ENCODE results near the gene CARS1.

Gene CARS1

DNA sequence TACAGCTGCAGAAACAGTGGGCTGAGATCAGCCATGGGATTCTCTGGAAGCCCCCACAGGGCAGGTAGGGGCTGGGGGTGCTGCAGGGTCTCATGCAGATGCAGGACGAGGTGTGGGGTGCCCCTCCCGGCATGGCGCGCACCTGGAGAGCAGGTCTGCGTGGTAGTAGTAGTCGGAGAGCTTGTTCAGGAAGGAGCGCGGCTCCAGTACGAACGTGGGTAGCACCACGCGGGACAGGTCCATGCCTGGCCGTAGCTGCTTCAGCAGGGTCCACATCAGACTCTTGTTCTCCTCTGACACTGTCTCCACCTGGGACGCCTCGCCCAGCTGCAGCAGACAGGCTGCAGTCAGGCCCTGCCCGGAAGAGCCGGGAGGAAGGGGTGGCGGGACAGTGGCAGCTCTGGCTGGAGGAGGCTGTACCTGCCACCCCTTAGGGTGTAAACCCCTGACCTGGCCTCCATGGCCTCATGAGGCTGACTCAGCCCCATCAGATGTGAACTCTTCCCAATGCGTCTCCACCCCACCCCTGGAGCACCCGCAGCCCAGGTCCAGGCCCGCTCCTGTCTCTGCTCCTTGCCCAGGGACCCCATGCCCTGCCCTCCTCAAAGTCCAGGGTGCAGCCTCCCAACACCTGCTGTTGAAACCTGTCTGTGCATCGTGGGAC lies 47.0 kb upstream of the CARS1 start:
- H4K91ac ChIP-seq (ENCODE audit: low read length) = no peak overlapping the region
- H3K14ac ChIP-seq (ENCODE audit: low read length in 2 of 2) = no peak overlapping the region

DNA sequence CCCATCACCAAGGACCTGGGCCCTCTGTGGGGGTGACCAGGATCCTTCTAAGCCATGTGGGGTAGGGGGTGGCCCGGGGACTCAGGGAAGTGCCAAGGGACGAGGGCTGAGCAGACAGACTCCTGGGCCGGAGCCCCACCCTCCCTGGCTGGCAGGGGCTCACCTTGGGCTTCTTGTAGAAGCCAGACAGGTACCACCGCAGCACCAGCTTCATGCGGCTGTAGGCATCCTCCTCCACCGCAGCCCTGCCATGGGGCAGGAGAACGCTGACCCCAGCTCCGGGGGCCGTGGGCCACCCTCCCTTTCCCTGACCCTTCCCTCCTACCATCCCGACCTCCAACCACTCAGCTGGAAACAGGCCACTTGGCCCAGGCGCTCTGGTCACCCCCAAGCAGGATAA lies 45.9 kb upstream of the CARS1 start:
- Histone ChIP-seq H2AFZ (ENCODE audit: low read depth, low read length) (no peak overlapping the region), H3K27ac (ENCODE audit: low read length, poor library complexity, severe bottlenecking) (no peak overlapping the region), H3K23ac (ENCODE audit: low read length in 2 of 2) (no peak overlapping the region), H3K18ac (ENCODE audit: low read depth in 1 of 2, low read length in 2 of 2) (no peak overlapping the region), H3K4ac (ENCODE audit: low read depth in 1 of 2, low read length in 2 of 2) (no peak overlapping the region), H3K4me3 (ENCODE audit: insufficient read depth in 1 of 2, low read depth in 1 of 2, low read length in 2 of 2) (no peak overlapping the region), H2AK5ac (ENCODE audit: low read length, severe bottlenecking) (no peak overlapping the region), H2BK15ac (ENCODE audit: low read depth, poor library complexity, severe bottlenecking) (no peak overlapping the region), H4K8ac (ENCODE audit: low read length) (no peak overlapping the region), H4K91ac (ENCODE audit: low read length) (no peak overlapping the region), H3K36me3 (ENCODE audit: control insufficient read depth in 1 of 2, insufficient read depth in 2 of 2, low read depth in 1 of 2, low read length in 2 of 2) (peaks cover 38 to 72% of the 10 kb centered on the region in 2 experiments), H2BK5ac (ENCODE audit: low read depth, low read length, poor library complexity, severe bottlenecking) (no peak overlapping the region), H3K4me1 (ENCODE audit: control insufficient read depth, insufficient read depth, low read depth, low read length) (peaks cover 12% of the 10 kb centered on the region), H3K14ac (ENCODE audit: low read length in 2 of 2) (no peak overlapping the region), H3K27me3 (ENCODE audit: control insufficient read depth in 1 of 2, insufficient read depth in 1 of 2, low read length in 2 of 2) (no peaks in the 10 kb centered on the region), H3K9me3 (ENCODE audit: control insufficient read depth, low read length) (no peaks in the 10 kb centered on the region), H3K9ac (ENCODE audit: low read length) (no peak overlapping the region), H3K79me1 (replicated peaks; ENCODE audit: low read length, poor library complexity, severe bottlenecking) (no peaks in the 10 kb centered on the region), H2BK12ac (ENCODE audit: low read length in 2 of 2) (no peak overlapping the region), H2BK120ac (ENCODE audit: low read depth, low read length) (no peak overlapping the region), H3K4me2 (ENCODE audit: low read length, poor library complexity, severe bottlenecking) (no peak overlapping the region)
- whole genome bisulfite sequencing = 92% methylated on average over 11 of the region's 11 CpGs
- DNase-seq = no peak

More for the DNA sequence above, 47.0 kb upstream of the CARS1 start:
- Histone ChIP-seq H3K18ac (ENCODE audit: low read depth in 1 of 2, low read length in 2 of 2) (no peak overlapping the region), H3K23ac (ENCODE audit: low read length in 2 of 2) (no peak overlapping the region), H3K36me3 (ENCODE audit: control insufficient read depth in 1 of 2, insufficient read depth in 2 of 2, low read depth in 1 of 2, low read length in 2 of 2) (peaks cover 35 to 78% of the 10 kb centered on the region in 2 experiments), H2AK5ac (ENCODE audit: low read length, severe bottlenecking) (no peak overlapping the region), H3K4me2 (ENCODE audit: low read length, poor library complexity, severe bottlenecking) (no peak overlapping the region), H3K4me1 (ENCODE audit: control insufficient read depth, insufficient read depth, low read depth, low read length) (peaks cover 12% of the 10 kb centered on the region), H3K4me3 (ENCODE audit: insufficient read depth in 1 of 2, low read depth in 1 of 2, low read length in 2 of 2) (no peak overlapping the region), H3K79me1 (replicated peaks; ENCODE audit: low read length, poor library complexity, severe bottlenecking) (no peaks in the 10 kb centered on the region), H2AFZ (ENCODE audit: low read depth, low read length) (no peak overlapping the region), H3K9me3 (ENCODE audit: control insufficient read depth, low read length) (no peaks in the 10 kb centered on the region), H3K4ac (ENCODE audit: low read depth in 1 of 2, low read length in 2 of 2) (no peak overlapping the region), H4K8ac (ENCODE audit: low read length) (no peak overlapping the region), H2BK15ac (ENCODE audit: low read depth, poor library complexity, severe bottlenecking) (no peak overlapping the region), H3K9ac (ENCODE audit: low read length) (no peak overlapping the region), H3K27me3 (ENCODE audit: control insufficient read depth in 1 of 2, insufficient read depth in 1 of 2, low read length in 2 of 2) (no peaks in the 10 kb centered on the region), H2BK5ac (ENCODE audit: low read depth, low read length, poor library complexity, severe bottlenecking) (no peak overlapping the region), H2BK120ac (ENCODE audit: low read depth, low read length) (no peak overlapping the region), H3K27ac (ENCODE audit: low read length, poor library complexity, severe bottlenecking) (no peak overlapping the region), H2BK12ac (ENCODE audit: low read length in 2 of 2) (no peak overlapping the region)
- DNase-seq = no peak
- 93% methylated on average over 22 of the region's 22 CpGs for WGBS

DNA sequence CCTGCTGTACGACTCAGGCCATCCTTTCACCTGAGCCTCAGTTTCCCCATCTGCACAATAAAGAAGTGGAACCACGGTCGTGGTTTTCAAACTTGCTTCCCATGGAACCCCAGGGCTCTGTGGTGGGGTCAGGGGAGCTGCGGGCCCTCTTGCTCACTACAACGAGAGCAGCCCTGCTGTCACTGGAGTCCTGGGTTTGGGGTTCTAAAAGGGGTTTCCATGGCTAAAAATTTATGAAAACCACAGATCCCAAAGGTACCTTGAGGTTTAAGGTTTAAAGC lies 45.4 kb upstream of the CARS1 start:
- no peak overlapping the region for H4K8ac ChIP-seq (ENCODE audit: low read length)
- H3K23ac ChIP-seq (ENCODE audit: low read length in 2 of 2) = no peak overlapping the region
- H3K9ac ChIP-seq (ENCODE audit: low read length) = no peak overlapping the region
- H4K91ac ChIP-seq (ENCODE audit: low read length) = no peak overlapping the region
- H3K4me2 ChIP-seq (ENCODE audit: low read length, poor library complexity, severe bottlenecking) = no peak overlapping the region
- no peak overlapping the region for H2BK12ac ChIP-seq (ENCODE audit: low read length in 2 of 2)
- H3K4me3 ChIP-seq (ENCODE audit: insufficient read depth in 1 of 2, low read depth in 1 of 2, low read length in 2 of 2) = no peak overlapping the region
- H3K9me3 ChIP-seq (ENCODE audit: control insufficient read depth, low read length) = no peaks in the 10 kb centered on the region
- H2AFZ ChIP-seq (ENCODE audit: low read depth, low read length) = no peak overlapping the region
- H3K79me1 ChIP-seq (replicated peaks; ENCODE audit: low read length, poor library complexity, severe bottlenecking) = no peaks in the 10 kb centered on the region
- 100% methylated on average over 5 of the region's 5 CpGs for WGBS
- H3K18ac ChIP-seq (ENCODE audit: low read depth in 1 of 2, low read length in 2 of 2) = no peak overlapping the region
- no peak overlapping the region for H3K14ac ChIP-seq (ENCODE audit: low read length in 2 of 2)
- H2BK5ac ChIP-seq (ENCODE audit: low read depth, low read length, poor library complexity, severe bottlenecking) = no peak overlapping the region
- no peak for DNase-seq
- peaks cover 38 to 67% of the 10 kb centered on the region in 2 experiments for H3K36me3 ChIP-seq (ENCODE audit: control insufficient read depth in 1 of 2, insufficient read depth in 2 of 2, low read depth in 1 of 2, low read length in 2 of 2)
- no peak overlapping the region for H3K27ac ChIP-seq (ENCODE audit: low read length, poor library complexity, severe bottlenecking)
- no peak overlapping the region for H2AK5ac ChIP-seq (ENCODE audit: low read length, severe bottlenecking)
- no peak overlapping the region for H3K4ac ChIP-seq (ENCODE audit: low read depth in 1 of 2, low read length in 2 of 2)
- no peaks in the 10 kb centered on the region for H3K27me3 ChIP-seq (ENCODE audit: control insufficient read depth in 1 of 2, insufficient read depth in 1 of 2, low read length in 2 of 2)
- H2BK120ac ChIP-seq (ENCODE audit: low read depth, low read length) = no peak overlapping the region
- peaks cover 12% of the 10 kb centered on the region for H3K4me1 ChIP-seq (ENCODE audit: control insufficient read depth, insufficient read depth, low read depth, low read length)
- no peak overlapping the region for H2BK15ac ChIP-seq (ENCODE audit: low read depth, poor library complexity, severe bottlenecking)

- no peak overlapping the region for H2AK5ac ChIP-seq (ENCODE audit: low read length, severe bottlenecking)
- H2BK12ac ChIP-seq (ENCODE audit: low read length in 2 of 2) = no peak overlapping the region
- no peaks in the 10 kb centered on the region for H3K79me1 ChIP-seq (replicated peaks; ENCODE audit: low read length, poor library complexity, severe bottlenecking)
- H3K18ac ChIP-seq (ENCODE audit: low read depth in 1 of 2, low read length in 2 of 2) = no peak overlapping the region
- peaks cover 12% of the 10 kb centered on the region for H3K4me1 ChIP-seq (ENCODE audit: control insufficient read depth, insufficient read depth, low read depth, low read length)
- no peak overlapping the region for H3K4me3 ChIP-seq (ENCODE audit: insufficient read depth in 1 of 2, low read depth in 1 of 2, low read length in 2 of 2)
- H2BK120ac ChIP-seq (ENCODE audit: low read depth, low read length) = no peak overlapping the region
- H4K8ac ChIP-seq (ENCODE audit: low read length) = no peak overlapping the region
- H3K4ac ChIP-seq (ENCODE audit: low read depth in 1 of 2, low read length in 2 of 2) = peak overlapping the region in 1 of 2 experiments; percentile 6
- WGBS = 86% methylated on average over 20 of the region's 20 CpGs
- no peak overlapping the region for H3K14ac ChIP-seq (ENCODE audit: low read length in 2 of 2)
- no peak for DNase-seq
- no peak overlapping the region for H3K4me2 ChIP-seq (ENCODE audit: low read length, poor library complexity, severe bottlenecking)
- H3K27me3 ChIP-seq (ENCODE audit: control insufficient read depth in 1 of 2, insufficient read depth in 1 of 2, low read length in 2 of 2) = no peaks in the 10 kb centered on the region
- H2BK15ac ChIP-seq (ENCODE audit: low read depth, poor library complexity, severe bottlenecking) = peak overlapping the region; percentile 30
- H2BK5ac ChIP-seq (ENCODE audit: low read depth, low read length, poor library complexity, severe bottlenecking) = no peak overlapping the region
- H2AFZ ChIP-seq (ENCODE audit: low read depth, low read length) = no peak overlapping the region
- H4K91ac ChIP-seq (ENCODE audit: low read length) = no peak overlapping the region
- H3K23ac ChIP-seq (ENCODE audit: low read length in 2 of 2) = no peak overlapping the region
- no peak overlapping the region for H3K27ac ChIP-seq (ENCODE audit: low read length, poor library complexity, severe bottlenecking)
- no peaks in the 10 kb centered on the region for H3K9me3 ChIP-seq (ENCODE audit: control insufficient read depth, low read length)
- no peak overlapping the region for H3K9ac ChIP-seq (ENCODE audit: low read length)
- H3K36me3 ChIP-seq (ENCODE audit: control insufficient read depth in 1 of 2, insufficient read depth in 2 of 2, low read depth in 1 of 2, low read length in 2 of 2) = peaks cover 38 to 62% of the 10 kb centered on the region in 2 experiments
These were observed 44.9 kb upstream of the CARS1 start for GRCh38 chr11:3101921-3102640.

Data from mesenchymal stem cell (in vitro differentiated cells and primary cell).